ENCODE results near the gene DISC1. TPM values are rescaled to one million over a fixed set of nuclear protein-coding genes. Genes with fewer than 3 reads are reported as not detected.
"Not testable (repeated sequence)": the region's sequence is repeated elsewhere in the genome, so short reads cannot be mapped to it uniquely, and the experiment has no call there.

Gene DISC1
- total RNA-seq, 1 donor from 2014 or later: 14.0 TPM

DNA sequence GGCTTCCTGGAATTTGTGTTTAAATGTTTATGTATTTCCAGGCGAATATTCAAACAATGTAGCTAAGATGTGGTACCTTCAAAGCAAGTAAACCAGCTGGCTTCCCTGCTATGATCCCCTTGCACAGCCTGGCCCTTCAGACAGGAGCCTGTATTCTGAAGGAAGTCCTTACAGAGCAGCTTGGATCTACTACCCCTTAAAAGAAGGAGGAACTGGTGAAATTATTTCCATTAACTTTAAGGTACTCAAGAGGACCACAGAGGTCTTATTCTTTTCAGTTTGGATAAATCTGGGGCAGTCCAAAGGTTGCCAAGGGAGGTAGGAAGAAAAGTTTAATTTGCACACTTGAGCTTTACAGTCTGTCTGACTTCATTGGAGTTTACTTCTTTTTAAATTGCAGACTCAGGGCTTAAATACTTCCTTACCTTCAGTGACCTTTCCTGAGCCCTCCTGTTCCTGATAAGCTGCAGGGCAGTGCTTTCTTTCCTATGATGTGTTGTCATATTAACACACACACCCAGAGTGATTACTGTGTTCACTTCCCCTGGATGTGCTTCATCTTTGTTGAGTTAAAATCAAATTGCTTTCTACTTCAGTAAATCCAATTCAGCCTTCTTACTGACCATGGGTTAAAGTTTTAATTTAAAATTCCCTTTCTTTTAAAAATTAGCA is 40.5 kb downstream of the DISC1 start:
- intact Hi-C loops (cut with micrococcal nuclease): no loop called here

DNA sequence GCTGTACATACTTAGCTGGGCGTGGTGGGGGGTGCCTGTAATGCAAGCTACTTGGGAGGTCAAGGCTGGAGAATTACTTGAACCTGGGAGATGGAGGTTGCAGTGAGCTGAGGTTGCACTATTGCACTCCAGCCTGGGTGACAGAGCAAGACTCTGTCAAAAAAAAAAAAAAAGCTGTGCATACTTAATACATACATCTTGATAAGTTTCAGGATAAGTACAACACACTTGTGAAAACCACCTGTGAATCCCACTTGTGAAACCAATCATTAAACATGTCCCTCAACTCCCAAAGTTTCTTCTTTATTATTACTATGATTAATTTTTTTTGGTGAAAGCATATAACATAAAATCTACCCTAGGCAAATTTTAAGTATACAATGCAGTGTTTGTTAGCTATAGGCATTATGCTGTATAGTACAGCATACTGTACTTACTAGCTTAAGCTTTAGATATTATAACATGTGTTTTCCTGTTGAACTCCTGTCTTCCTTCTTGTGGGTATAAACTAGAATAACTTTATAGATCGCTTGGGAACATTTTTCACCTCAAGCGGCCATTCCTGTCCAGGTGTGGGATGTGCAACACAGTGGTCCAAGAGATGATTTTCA is 41.4 kb downstream of the DISC1 start:
- intact Hi-C loops (cut with micrococcal nuclease): no loop called here

DNA sequence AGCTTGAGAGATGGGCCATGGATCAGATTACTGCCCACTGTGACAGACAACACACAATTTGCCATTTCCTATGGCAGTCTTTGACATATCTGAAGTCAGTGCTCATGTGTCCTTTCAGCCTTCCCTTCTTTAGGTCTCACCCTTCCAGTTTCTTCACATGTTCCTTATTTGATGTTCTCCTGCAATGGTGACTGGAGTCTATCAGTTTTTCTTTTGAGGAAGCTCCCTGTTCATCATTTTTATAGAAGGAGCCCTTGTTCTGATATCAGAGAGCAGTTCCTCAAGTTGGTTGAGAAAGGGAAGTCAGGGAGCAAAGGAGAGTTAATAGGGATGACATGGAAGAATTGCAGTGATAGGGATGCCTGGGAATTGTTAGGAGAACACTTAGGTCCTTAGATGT is 42.2 kb downstream of the DISC1 start:
- intact Hi-C loops (cut with micrococcal nuclease): no loop called here

DNA sequence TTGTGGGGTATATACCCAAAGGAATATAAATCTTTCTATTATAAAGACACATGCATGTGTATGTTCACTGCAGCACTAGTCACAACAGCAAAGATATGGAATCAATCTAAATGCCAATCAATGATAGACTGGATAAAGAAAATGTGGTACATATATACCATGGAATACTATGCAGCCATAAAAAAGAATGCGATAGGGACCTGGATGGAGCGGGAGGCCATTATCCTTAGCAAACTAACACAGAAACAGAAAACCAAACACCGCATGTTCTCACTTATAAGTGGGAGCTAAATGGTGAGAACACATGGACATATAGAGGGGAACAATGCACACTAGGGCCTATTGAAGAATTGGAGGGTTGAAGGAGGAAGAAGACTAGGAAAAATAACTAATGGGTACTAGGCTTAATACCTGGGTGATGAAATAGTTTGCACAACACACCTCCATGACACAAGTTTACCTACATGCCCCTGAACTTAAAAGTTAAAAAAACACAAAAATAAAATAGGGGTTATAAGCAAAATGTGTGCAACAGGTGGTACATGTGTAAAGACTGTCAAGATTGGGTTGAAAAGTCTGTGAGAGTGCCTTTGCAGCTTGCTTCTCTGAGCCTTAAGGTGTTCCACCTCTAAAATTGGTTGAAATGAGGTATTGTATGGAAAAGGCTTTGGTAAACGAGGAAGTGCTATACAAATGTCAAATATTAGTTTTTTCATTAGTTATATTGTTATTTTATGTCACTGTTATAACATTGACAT is 43.5 kb downstream of the DISC1 start:
- intact Hi-C loops (cut with micrococcal nuclease): not testable (repeated sequence)

DNA sequence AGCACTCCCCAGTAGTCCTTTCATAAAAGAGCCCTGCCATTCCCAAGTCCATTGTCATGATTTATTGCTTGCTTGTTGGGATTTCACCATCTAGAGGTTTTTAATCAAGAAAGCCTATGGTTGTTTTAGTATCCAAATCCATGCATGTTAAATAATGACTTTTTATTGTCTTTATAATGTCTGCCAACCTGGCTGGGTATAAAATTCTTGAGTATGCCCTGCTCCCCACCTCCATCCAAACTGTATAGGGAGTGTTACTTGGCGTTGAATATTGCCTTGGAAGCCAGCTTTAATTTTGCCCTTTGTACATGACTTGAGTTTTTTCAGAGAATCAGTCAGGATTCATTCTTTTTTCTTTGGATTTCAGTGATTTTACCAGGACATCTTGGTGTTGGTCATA is 44.2 kb downstream of the DISC1 start:
- intact Hi-C loops (cut with micrococcal nuclease): no loop called here

DNA sequence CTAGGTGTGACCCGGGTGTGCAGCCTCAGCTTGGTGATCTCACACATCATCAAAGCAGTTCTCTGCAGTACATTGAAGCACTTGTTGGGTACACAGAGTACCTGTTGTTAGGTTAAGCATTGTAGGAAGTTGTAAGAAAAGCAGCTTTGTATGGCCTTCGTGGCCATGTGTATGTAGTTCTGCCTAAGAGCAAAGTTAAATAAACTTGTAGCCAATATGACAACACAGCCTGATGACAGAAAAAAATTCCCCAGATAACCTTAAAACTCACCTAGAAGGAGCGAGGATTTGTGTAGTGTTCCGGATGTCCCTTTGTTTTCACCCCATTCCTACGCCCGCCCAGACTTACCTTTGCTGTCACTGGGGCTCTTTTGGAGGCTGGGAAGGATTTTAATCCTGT is 48.0 kb downstream of the DISC1 start:
- intact Hi-C loops (cut with micrococcal nuclease): no loop called here

DNA sequence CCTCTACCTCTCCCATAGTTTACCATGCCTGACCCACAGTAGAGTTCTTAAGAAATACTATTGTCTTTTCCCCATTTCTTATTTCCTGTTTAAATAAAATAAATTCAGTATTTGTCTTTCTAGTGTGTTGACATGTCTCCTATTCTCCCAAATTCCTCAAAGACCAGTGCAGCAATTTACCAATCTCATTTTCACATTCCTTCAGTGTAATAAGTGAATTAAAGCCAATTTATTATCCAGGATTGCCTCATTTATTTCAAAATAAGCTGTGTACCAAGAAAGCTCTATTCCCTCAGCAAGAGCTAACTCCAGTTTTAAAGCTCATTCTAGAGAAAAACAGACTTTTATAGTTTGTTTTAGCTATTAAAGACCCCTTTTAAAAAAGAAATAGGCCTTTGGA is 49.9 kb downstream of the DISC1 start:
- intact Hi-C loops (cut with micrococcal nuclease): no loop called here

DNA sequence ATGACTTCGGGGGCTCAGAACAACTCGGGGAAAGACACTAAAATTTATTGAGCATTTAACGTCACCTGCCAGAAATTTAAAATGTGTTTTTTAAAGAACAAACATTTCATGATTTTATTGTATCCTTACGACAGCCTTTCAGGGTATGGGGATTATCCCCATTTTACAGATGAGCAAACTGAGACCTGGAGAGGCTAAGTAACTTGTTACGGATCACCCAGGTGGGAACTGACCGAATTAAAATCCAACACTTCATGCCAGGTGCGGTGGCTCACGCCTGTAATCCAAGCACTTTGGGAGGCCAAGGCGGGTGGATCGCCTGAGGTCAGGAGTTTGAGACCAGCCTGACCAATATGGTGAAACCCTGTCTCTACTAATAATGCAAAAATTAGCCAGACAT is 50.9 kb downstream of the DISC1 start:
- intact Hi-C loops (cut with micrococcal nuclease): no loop called here

DNA sequence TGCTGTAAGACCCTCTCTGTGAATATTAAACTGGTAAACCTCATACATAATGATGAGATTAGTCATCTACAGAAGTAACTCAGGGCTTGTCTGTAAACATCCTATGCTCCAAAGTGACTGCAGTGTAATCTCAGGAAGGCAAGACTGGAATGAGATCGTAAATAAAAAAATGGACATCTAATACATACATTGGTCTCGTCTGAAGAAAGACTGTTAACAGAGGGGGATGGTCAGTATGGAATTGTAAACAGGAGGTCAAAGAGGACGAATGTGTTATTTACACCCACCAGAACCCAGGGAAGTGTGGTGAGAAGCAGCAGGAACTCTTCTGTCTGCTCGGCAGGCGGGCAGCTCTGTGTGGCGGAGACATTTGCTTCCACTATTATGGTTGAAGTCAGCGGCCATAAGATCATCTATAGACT is 51.4 kb downstream of the DISC1 start:
- intact Hi-C loops (cut with micrococcal nuclease): no loop called here

DNA sequence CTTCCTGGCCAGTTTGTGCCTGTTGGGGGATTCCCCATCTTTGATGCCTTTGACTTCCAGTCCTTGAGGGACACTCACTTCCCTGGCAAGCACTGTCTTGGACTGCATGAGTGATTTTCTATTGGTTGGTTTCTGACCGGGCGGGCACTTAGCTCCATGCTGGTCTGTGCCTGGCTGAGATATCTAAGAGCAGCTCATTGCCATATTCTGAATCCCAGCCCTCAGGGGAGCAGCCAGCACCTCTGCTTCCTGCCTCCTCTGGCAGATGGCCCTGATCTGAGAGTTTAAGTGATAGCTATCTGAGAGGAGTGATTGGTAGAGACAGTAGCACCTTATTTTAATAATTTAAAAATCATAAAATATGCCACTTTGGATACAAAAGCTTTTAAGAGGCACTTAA is 52.5 kb downstream of the DISC1 start:
- intact Hi-C loops (cut with micrococcal nuclease): no loop called here

DNA sequence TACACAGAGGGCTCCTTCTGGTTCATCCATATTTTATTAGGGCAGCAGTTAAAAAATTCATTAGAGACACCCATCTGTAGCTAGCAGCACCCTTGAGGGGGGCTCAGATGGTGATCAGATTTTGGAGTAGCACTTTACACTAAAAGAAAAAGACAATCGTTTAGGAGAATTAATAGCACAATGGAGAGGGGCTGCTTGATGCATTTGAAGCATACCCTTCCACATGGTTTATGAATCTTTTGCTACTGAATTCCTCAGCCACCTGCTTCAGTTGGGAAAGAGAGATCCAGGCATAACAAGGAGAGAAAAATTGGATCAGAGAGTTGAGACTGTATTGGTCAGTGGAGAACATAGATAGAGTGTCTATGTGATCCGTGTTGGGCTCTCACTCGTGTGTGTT is 54.4 kb downstream of the DISC1 start:
- intact Hi-C loops (cut with micrococcal nuclease): no loop called here

DNA sequence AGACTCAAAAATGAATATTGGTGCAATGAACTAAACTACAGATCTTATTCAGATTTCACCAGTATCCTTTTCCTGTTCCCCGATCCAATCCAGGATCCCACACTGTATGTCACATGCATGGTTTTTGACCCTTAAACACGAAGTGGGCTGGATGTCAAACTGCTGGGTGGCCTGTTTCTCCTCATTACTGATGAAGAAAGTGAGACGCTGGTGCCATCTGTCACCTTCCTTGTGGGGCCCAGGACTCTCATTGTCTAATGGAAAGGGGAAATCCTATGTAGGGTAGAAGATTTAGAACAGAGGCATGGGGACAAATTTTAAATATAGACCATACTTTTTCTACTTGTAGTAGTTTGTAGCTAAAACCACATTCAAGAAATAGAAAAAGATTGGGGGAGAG is 56.2 kb downstream of the DISC1 start:
- intact Hi-C loops (cut with micrococcal nuclease): no loop called here

DNA sequence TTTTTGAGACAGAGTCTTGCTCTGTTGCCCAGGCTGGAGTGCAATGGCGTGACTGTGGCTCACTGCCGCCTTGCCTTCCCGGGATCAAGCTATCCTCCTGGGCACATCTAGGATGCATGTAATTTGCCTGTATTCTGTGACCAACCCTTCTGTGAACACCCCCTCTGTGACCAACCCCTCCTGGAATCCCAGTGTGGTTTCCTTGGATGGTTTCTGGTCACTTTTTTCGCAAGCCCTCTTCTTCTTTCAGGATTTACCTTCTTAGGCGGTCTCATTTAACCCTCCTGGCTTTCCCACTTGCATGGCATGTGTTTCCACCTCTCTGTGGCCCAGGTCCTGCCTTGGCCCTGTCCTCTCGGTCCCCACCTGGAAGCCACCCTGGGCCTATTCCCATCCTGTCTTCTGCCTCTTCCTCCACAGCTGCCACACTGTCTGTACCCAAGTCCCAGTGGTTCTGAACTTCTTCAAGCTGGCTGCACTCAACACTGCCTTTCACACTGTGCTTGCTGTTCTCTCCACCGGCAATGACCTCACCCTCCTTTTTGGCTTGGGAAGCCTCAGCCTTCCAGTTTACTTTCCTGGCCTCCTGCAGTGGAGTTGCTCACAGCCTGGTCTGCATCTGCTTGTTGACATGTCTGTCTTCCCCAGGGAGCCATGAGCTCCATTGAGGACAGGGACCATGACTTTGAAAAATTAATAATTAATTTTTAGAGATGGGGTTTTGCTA is 57.0 kb downstream of the DISC1 start:
- intact Hi-C loops (cut with micrococcal nuclease): no loop called here

DNA sequence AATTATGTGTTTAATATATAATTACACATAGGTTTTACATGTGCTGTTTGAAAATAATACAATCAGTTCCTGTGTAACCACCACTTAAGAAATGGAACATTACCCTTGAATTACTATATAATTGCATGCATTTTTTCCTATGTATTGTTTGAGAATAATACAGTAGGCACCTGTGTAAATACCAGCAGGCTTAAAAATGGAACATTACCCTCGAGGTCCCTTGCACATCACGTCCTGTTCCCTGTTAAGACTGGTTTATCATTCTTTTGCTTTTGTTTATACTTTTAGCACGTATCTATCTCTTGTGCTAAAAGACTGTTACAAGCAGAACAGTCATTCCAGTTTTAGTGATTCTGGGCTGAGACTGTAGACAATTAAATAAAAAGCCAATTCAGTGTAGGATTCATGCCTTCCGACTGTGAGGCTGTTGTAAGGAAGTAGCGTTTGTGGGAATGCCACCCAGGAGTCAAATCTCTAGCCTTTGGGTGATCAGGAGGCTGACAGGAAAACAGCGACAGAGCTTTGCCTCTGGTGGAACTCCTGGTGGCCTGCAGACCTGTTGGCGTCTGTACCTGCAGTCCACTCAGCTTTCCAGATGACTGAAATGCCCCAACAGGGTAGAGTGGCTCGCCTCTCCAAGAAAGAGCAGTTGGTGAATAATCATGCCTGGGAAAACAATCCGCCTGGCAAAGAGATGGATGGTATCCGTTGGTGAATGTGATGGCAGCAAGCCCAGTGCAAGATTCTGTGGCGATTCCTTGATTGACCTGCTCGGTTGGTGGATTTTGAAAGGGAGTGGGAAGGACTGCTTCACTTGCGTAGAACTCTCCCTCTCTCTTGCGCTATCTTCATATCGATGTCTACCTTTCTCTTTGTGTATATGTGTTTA is 58.0 kb downstream of the DISC1 start:
- intact Hi-C loops (cut with micrococcal nuclease): no loop called here

DNA sequence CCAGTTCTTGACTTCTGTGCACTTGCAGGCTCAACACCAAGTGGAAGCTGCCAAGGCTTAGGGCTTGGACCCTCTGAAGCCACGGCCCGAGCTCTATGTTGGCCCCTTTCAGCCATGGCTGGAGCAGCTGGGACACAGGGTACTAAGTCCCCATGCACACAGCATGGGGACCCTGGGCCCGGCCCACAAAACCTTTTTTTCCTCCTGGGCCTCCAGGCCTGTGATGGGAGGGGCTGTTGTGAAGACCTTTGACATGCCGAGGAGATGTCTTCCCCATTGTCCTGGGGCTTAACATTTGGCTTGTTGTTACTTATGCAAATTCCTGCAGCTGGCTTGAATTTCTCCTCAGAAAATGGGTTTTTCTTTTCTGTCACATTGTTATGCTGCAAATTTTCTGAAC is 59.8 kb downstream of the DISC1 start:
- intact Hi-C loops (cut with micrococcal nuclease): no loop called here

DNA sequence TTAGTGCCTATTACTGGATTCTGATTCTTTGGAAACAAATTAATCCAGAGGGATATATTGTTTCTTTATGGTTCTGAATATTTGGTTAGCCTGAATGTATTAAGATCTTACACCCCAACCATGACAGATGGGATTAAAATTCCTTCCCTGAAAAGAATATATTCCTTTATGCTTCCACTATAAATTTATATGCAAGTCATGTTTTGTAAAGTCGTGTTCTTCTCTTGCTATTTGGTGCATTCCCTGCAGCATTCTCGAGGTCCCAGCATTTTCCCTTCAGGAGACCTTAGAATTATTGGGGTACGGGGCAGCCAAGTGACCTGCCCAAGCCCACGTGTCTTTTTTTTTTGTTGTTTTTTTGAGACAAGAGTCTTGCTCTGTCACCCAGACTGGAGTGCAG is 62.4 kb downstream of the DISC1 start:
- intact Hi-C loops (cut with micrococcal nuclease): no loop called here

DNA sequence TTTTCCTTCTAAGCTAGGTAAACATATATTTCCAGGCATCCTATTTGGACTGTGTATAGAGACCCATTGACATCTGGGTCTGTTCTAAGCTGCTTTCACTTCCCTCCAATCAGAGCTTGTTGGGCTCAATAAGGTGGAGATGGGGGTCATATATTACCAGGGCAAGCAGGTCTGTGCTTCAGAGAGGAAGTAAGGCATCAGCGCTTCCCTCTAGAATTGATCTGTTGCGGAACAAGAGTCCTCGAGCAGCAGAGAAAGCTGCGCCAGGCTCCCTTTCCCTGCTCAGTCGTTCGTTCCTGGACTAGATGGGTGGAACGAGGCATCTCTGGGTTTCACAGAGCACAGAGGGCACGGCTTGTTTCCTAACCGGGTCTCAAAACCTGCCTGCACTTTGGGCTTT is 63.5 kb downstream of the DISC1 start:
- intact Hi-C loops (cut with micrococcal nuclease): no loop called here

DNA sequence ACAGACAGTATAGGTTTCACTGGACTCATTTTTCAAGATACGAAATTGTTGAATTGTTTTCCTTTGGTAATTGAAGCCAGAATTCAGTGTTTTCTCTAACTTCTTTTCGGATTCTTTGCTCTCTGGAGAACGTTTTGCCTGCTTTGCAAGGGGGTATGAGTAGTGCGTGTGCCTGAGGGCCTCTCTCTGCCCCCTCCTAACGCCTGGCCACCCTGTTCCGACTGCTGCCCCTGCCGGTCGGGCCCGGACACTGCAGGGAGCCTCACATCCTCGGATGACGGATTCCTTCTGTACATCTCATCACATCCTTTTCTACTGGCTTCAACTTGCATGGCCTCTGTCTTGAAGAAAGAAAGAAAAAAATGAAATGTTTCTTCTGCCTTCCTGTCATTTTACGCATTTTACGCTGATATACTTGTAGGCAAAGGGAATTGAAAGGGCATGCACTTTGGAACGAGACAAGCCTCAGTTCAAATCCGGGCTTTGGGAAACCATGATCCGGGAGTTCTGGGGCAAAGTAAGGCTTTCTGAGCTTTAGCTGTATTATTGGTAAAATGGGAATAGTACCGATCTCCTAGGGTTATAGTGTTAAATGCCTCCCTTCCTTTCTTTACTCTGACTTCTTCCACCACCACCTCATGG is 65.1 kb downstream of the DISC1 start:
- intact Hi-C loops (cut with micrococcal nuclease): no loop called here

DNA sequence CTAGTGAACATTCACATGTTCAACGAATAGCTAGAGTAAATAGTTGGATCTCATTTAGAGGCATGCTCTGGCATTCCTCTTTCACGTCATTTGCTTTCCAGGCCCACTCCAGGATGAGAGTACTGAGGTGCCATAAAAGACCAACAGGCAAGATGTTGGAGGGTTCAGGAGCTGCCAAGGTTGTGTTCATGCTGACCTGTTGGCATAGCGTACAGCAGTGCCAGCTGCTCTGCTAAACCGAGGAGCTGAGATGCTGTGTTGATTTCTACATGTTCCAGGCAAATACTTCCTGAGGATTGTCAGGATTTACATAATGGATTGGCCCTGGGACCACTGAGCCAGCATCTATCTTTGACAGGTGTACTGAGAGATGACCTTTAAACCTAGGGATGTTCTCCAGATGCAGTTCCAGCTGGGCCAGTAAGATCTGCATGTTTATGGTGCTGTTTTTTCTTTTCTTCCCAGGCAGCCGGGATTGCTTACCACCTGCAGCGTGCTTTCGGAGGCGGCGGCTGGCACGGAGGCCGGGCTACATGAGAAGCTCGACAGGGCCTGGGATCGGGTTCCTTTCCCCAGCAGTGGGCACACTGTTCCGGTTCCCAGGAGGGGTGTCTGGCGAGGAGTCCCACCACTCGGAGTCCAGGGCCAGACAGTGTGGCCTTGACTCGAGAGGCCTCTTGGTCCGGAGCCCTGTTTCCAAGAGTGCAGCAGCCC is 66.9 kb downstream of the DISC1 start:
- intact Hi-C loops (cut with micrococcal nuclease): no loop called here

DNA sequence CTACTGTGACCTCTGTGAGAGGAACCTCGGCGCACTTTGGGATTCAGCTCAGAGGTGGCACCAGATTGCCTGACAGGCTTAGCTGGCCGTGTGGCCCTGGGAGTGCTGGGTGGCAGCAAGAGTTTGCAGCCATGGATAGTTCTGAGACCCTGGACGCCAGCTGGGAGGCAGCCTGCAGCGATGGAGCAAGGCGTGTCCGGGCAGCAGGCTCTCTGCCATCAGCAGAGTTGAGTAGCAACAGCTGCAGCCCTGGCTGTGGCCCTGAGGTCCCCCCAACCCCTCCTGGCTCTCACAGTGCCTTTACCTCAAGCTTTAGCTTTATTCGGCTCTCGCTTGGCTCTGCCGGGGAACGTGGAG is 67.5 kb downstream of the DISC1 start:
- intact Hi-C loops (cut with micrococcal nuclease): no loop called here

All from T-helper 1 cell treated with Interleukin-12 subunit alpha and Interleukin-12 subunit beta and Interleukin-4 antibody, amounts not matched to agents 30 ng/mL and 1 ng/mL, for 36 hours (primary cell).